GM19099 (cell line): Measurements from ENCODE around the gene GLI1.

ENCODE experiments used
- POLR2A ChIP-seq: IDR thresholded peaks from 3 replicates; pipeline ENCODE4 v1.6.1; 2011; ENCODE audit warnings: low read depth; ENCODE audit not compliant: insufficient read length; ENCODE audit errors: extremely low read depth

GLI1 gene

GRCh38 chr12:57476993-57477709 lies 17.6 kb downstream of the GLI1 start:
- TF ChIP-seq POLR2A, result no peak

GRCh38 chr12:57477710-57478681 lies 18.4 kb downstream of the GLI1 start:
- TF ChIP-seq POLR2A, result peak; percentile 52

- no peak for TF ChIP-seq POLR2A
Observed at GRCh38 chr12:57479043-57479375, 19.4 kb downstream of the GLI1 start.

- TF ChIP-seq POLR2A, result peak; percentile 30
Observed at GRCh38 chr12:57479376-57480115, 20.0 kb downstream of the GLI1 start, which contains the start of gene ARHGAP9. Gene ARHGAP9, minus strand, starts transcription at chr12:57479866. Its CDS starts 460 bp downstream, at chr12:57479406.

- no peak for TF ChIP-seq POLR2A
Observed at GRCh38 chr12:57481671-57482070, 22.1 kb downstream of the GLI1 start.

- TF ChIP-seq POLR2A, result no peak
Observed at GRCh38 chr12:57483466-57483865, 23.9 kb downstream of the GLI1 start.

GRCh38 chr12:57485695-57486094 lies 26.1 kb downstream of the GLI1 start:
- no peak for TF ChIP-seq POLR2A

- no peak for TF ChIP-seq POLR2A
Observed at GRCh38 chr12:57487055-57487596, 27.5 kb downstream of the GLI1 start.

GRCh38 chr12:57487597-57488401 lies 28.2 kb downstream of the GLI1 start, which contains the start of gene MARS1:
Gene MARS1, plus strand, starts transcription at chr12:57488068. Its CDS starts 23 bp downstream, at chr12:57488091.
- peak; percentile 86 for TF ChIP-seq POLR2A

GRCh38 chr12:57488402-57489156 lies 29.0 kb downstream of the GLI1 start:
- no peak for TF ChIP-seq POLR2A

GRCh38 chr12:57489157-57489641 lies 29.6 kb downstream of the GLI1 start:
- no peak for TF ChIP-seq POLR2A

GRCh38 chr12:57490126-57490525 lies 30.5 kb downstream of the GLI1 start:
- no peak for TF ChIP-seq POLR2A
